ENCODE results near the gene CDC7. TPM values are rescaled to one million over a fixed set of nuclear protein-coding genes. Genes with fewer than 3 reads are reported as not detected.

The CDC7 gene
- total and polyA plus RNA-seq, 2 experiments from 2014 or later: 4.7 to 5.4 TPM

DNA sequence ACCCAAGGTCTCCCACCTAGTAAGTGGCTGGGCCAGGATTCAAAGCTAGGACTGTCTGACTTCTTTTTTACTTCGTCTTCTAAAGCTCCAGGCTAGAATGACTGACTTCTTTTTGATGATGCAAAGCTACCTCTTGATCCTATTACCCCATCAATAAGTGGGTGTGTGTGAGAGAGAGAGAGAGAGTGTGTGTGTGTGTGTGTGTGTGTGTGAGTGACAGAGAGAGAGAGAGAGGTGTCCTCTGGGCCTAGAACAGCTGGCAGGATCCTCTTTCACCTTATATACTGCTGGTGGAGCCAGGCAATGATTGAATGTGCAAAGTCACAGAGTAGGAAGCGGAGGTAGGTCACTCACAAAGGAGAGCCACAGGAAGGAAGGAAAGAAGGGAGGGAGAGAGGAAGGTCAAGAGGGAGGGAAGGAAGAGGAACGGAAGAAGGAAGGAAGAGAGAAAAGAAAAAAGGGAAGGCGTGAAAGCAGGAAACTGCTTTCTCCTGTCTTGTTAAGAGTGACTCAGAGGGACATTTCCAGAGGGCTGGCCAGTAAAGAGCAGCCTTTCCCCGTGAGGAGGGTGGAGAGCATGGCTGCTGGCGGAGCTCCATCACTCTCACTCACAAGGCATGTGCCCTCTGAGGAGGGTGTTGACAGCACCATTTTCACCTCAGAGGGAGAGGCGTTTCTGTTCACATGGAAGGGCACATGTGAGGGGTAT, 68.9 kb downstream of the CDC7 start:
- TF ChIP-seq, protein P1, sequence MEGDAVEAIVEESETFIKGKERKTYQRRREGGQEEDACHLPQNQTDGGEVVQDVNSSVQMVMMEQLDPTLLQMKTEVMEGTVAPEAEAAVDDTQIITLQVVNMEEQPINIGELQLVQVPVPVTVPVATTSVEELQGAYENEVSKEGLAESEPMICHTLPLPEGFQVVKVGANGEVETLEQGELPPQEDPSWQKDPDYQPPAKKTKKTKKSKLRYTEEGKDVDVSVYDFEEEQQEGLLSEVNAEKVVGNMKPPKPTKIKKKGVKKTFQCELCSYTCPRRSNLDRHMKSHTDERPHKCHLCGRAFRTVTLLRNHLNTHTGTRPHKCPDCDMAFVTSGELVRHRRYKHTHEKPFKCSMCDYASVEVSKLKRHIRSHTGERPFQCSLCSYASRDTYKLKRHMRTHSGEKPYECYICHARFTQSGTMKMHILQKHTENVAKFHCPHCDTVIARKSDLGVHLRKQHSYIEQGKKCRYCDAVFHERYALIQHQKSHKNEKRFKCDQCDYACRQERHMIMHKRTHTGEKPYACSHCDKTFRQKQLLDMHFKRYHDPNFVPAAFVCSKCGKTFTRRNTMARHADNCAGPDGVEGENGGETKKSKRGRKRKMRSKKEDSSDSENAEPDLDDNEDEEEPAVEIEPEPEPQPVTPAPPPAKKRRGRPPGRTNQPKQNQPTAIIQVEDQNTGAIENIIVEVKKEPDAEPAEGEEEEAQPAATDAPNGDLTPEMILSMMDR (IDR thresholded peaks at IDR 0.05; ENCODE audit: low read depth, low read length): no peak
- Histone ChIP-seq H3K4me1 (ENCODE audit: low read depth) (peaks cover 2% of the 10 kb centered on the region), H3K27me3 (no peaks in the 10 kb centered on the region), H3K27ac (no peak overlapping the region), H3K36me3 (no peaks in the 10 kb centered on the region), H3K4me3 (no peak overlapping the region), H3K9me3 (ENCODE audit: low read depth) (no peaks in the 10 kb centered on the region)
- DNase-seq (ENCODE audit: low read depth in 1 of 2, low spot score in 1 of 2): peak; percentile 56 to 90

DNA sequence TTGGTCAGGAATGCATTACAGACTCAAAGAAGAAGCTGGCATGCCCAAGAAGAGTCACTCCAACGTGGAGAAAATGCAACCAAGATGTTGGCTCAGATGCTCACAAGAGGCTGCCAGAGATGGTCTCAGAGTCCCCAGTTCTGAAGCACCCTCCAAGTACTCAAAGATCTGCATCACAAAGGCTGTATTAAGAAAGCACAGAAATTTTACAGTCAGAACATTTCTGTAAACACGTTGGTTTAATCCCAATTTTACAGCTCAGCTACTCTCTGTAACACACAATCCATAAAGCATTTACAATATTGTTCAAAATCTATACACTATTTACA, 69.4 kb downstream of the CDC7 start:
- Histone ChIP-seq H3K27me3 (no peaks in the 10 kb centered on the region), H3K4me1 (ENCODE audit: low read depth) (peaks cover 4% of the 10 kb centered on the region), H3K4me3 (no peak overlapping the region), H3K27ac (no peak overlapping the region), H3K36me3 (no peaks in the 10 kb centered on the region), H3K9me3 (ENCODE audit: low read depth) (no peaks in the 10 kb centered on the region)
- DNase-seq (ENCODE audit: low read depth in 1 of 2, low spot score in 1 of 2): no peak
- TF ChIP-seq, protein P1 (IDR thresholded peaks at IDR 0.05; ENCODE audit: low read depth, low read length): no peak

DNA sequence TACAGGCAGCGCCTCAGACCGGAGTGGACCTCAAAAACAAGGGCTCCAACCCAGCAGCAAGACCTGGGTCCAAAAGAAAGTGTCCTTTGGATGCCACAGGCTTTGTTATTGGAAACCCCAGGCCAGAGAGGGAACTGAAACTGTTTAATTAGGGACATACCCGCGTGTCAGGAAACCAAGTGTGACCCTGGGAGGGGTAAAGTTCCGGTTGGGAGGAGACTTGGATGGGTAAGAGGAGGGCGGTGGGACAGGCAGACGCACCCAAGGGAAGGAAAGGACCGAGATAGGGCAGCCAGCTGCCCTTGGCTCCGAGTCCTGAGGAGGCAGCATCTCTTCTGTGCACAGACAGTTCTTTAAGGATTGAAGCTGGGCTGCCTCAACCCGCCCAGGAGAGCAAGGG, 71.4 kb downstream of the CDC7 start:
- no peak overlapping the region for H3K27ac ChIP-seq
- no peak for DNase-seq (ENCODE audit: low read depth in 1 of 2, low spot score in 1 of 2)
- TF ChIP-seq, protein P1 (IDR thresholded peaks at IDR 0.05; ENCODE audit: low read depth, low read length): no peak

More for the DNA sequence above, 71.4 kb downstream of the CDC7 start:
- Histone ChIP-seq H3K4me1 (ENCODE audit: low read depth) (peaks cover 9% of the 10 kb centered on the region), H3K9me3 (ENCODE audit: low read depth) (no peaks in the 10 kb centered on the region), H3K36me3 (no peaks in the 10 kb centered on the region), H3K27me3 (no peaks in the 10 kb centered on the region), H3K4me3 (no peak overlapping the region)

Other genes with a start within 250 kb of the CDC7 start
- gene HFM1, start 96.0 kb upstream of the CDC7 start, total RNA-seq: 6.3 and 8.3 TPM in 2 replicates
- gene HFM1, start 96.0 kb upstream of the CDC7 start, polyA plus RNA-seq: 1.8 and 6.0 TPM in 2 replicates

All from cardiac muscle cell (in vitro differentiated cells and primary cell).